ENCODE measurements around the gene TRAF7. TPM values are rescaled to one million over a fixed set of nuclear protein-coding genes. Genes with fewer than 3 reads are reported as not detected.

TRAF7 gene
- total RNA-seq, 4 donors from 2014 or later = 42.6 to 64.5 (median 54.3) TPM

GRCh38 chr16:2213817-2214718 is 58.5 kb downstream of the TRAF7 start:
- WGBS = under 1% methylated on average over 36 of the region's 98 CpGs
- DNase-seq (ENCODE audit: extremely low spot score) = no peak
- TF ChIP-seq CTCF (IDR thresholded peaks at IDR 0.05) (no peak), EP300 (IDR thresholded peaks at IDR 0.05) (no peak), POLR2AphosphoS5 (IDR thresholded peaks at IDR 0.05) (no peak), POLR2A (IDR thresholded peaks at IDR 0.05; ENCODE audit: low read depth) (no peak)
- intact Hi-C loops (cut with DNase I) = loop anchor here (5.0 kb wide), 1 partner anchor 52 kb away; no protein-coding TSS in a partner anchor
- peaks cover 26 to 39% (median 35%) of the 10 kb centered on the region in 4 donors for H3K4me1 ChIP-seq
- peak overlapping the region; percentile 86 to 93 (median 90) for H3K27ac ChIP-seq (replicated peaks in 1 of 4)
- peak overlapping the region; percentile 79 to 89 (median 85) for H3K4me3 ChIP-seq
- H3K27me3 ChIP-seq = no peaks in the 10 kb centered on the region
- no peaks in the 10 kb centered on the region for H3K9me3 ChIP-seq
- peaks cover 8 to 22% (median 18%) of the 10 kb centered on the region in 4 donors for H3K36me3 ChIP-seq

GRCh38 chr16:2214719-2214968 is 59.1 kb downstream of the TRAF7 start, which contains the start of gene PGP:
PGP (minus strand) TSS chr16:2214840; CDS start chr16:2214777, 63 bp downstream.
- peak within 1 kb of the TSS; percentile 79 to 89 (median 85) for H3K4me3 ChIP-seq
- peak within 1 kb of the TSS; percentile 89 to 96 (median 92) for H3K27ac ChIP-seq (replicated peaks in 1 of 4)
- no peak for DNase-seq (ENCODE audit: extremely low spot score)
- H3K4me1 ChIP-seq = peaks cover 26 to 39% (median 35%) of the 10 kb centered on the region in 4 donors
- peaks cover 5 to 16% (median 12%) of the 10 kb centered on the region in 4 donors for H3K36me3 ChIP-seq
- H3K9me3 ChIP-seq = no peaks in the 10 kb centered on the region
- TF ChIP-seq POLR2A (IDR thresholded peaks at IDR 0.05; ENCODE audit: low read depth) (no peak), EP300 (IDR thresholded peaks at IDR 0.05) (no peak)
- intact Hi-C loops (cut with DNase I) = loop anchor here (5.0 kb wide), 1 partner anchor 52 kb away; no protein-coding TSS in a partner anchor
- no peaks in the 10 kb centered on the region for H3K27me3 ChIP-seq
- WGBS = 0% methylated on average over 6 of the region's 48 CpGs

GRCh38 chr16:2216330-2216729 is 60.7 kb downstream of the TRAF7 start:
- WGBS = 93% methylated on average over 4 of the region's 4 CpGs
- no peaks in the 10 kb centered on the region for H3K9me3 ChIP-seq
- intact Hi-C loops (cut with DNase I) = no loop called here
- H3K4me3 ChIP-seq = no peak overlapping the region
- peak overlapping the region in 2 of 4 donors; percentile 89 to 91 for H3K27ac ChIP-seq (replicated peaks in 1 of 4)
- TF ChIP-seq CTCF (IDR thresholded peaks at IDR 0.05) (no peak), POLR2A (IDR thresholded peaks at IDR 0.05; ENCODE audit: low read depth) (no peak)
- H3K4me1 ChIP-seq = peaks cover 26 to 39% (median 35%) of the 10 kb centered on the region in 4 donors
- no peaks in the 10 kb centered on the region for H3K27me3 ChIP-seq
- H3K36me3 ChIP-seq = peaks cover 0 to 10% (median 7%) of the 10 kb centered on the region in 4 donors
- DNase-seq (ENCODE audit: extremely low spot score) = no peak

GRCh38 chr16:2223221-2223941 is 67.8 kb downstream of the TRAF7 start, which contains the start of gene E4F1:
E4F1 (plus strand) TSS chr16:2223591; CDS start chr16:2223614, 23 bp downstream.
- TF ChIP-seq POLR2AphosphoS5 (IDR thresholded peaks at IDR 0.05) = peak; percentile 98 to 99
- TF ChIP-seq EP300 (IDR thresholded peaks at IDR 0.05) = no peak
- peak; percentile 90 for TF ChIP-seq POLR2A (IDR thresholded peaks at IDR 0.05; ENCODE audit: low read depth)
- TF ChIP-seq CTCF (IDR thresholded peaks at IDR 0.05) = peak in 2 of 3 experiments; percentile 5 to 24
- 0% methylated on average over 8 of the region's 82 CpGs for WGBS
- Histone ChIP-seq H3K36me3 (peaks cover 0 to 20% (median 18%) of the 10 kb centered on the region in 4 donors), H3K4me3 (peak within 1 kb of the TSS; percentile 75 to 93 (median 84)), H3K4me1 (peaks cover 28 to 41% (median 38%) of the 10 kb centered on the region in 4 donors), H3K27ac (replicated peaks in 1 of 4) (peak within 1 kb of the TSS; percentile 86 to 90 (median 87)), H3K27me3 (no peaks in the 10 kb centered on the region), H3K9me3 (no peaks in the 10 kb centered on the region)
- DNase-seq (ENCODE audit: extremely low spot score) = peak; percentile 100
- intact Hi-C loops (cut with DNase I) = no loop called here
